SK-N-MC (cell line): ENCODE data around the gene ISM1.

Experiments
- DNase-seq: peaks from one replicate; pipeline ENCODE4 v3.0.0-alpha.2; 2011; ENCODE audit warnings: low read depth, low spot score
- H3K27ac ChIP-seq: fragments of 200-600 bp; sonication (generic); 2 replicates; pipeline ENCODE4 v1.5.1; 2016; ENCODE audit warnings: mixed run types
- H3K36me3 ChIP-seq: fragments of 200-600 bp; sonication (generic); 2 replicates; pipeline ENCODE4 v1.6.1; 2017; ENCODE audit warnings: antibody characterized with exemption, low read length, mixed read lengths; ENCODE audit not compliant: insufficient read depth
- H3K4me3 ChIP-seq: fragments of 200-600 bp; sonication (generic); 2 replicates; pipeline ENCODE4 v1.5.1; 2016
- H3K9ac ChIP-seq: fragments of 200-600 bp; sonication (generic); 2 replicates; pipeline ENCODE4 v1.8.0; 2017; ENCODE audit warnings: mixed run types, mixed read lengths; ENCODE audit not compliant: insufficient read length
- H3K9me3 ChIP-seq: fragments of 200-600 bp; sonication (generic); 2 replicates; pipeline ENCODE4 v1.6.1; 2017; ENCODE audit warnings: low read depth, mild to moderate bottlenecking, antibody characterized with exemption, low read length, moderate library complexity, mixed read lengths
- EZH2 ChIP-seq: fragments of 200-600 bp; sonication (generic); IDR thresholded peaks from one replicate; pipeline ENCODE4 v1.6.1; 2017; ENCODE audit warnings: antibody characterized with exemption
- FOXP2 ChIP-seq: optimal IDR thresholded peaks from 2 replicates; pipeline ENCODE3; 2011; ENCODE audit warnings: mild to moderate bottlenecking, moderate library complexity; ENCODE audit not compliant: insufficient read depth; ENCODE audit errors: extremely low read length, control extremely low read depth
- POLR2AphosphoS5 ChIP-seq: IDR thresholded peaks from 2 replicates; pipeline ENCODE4 v1.6.1; 2012; ENCODE audit warnings: mild to moderate bottlenecking, low read depth, low read length, borderline replicate concordance

ISM1 gene

DNA sequence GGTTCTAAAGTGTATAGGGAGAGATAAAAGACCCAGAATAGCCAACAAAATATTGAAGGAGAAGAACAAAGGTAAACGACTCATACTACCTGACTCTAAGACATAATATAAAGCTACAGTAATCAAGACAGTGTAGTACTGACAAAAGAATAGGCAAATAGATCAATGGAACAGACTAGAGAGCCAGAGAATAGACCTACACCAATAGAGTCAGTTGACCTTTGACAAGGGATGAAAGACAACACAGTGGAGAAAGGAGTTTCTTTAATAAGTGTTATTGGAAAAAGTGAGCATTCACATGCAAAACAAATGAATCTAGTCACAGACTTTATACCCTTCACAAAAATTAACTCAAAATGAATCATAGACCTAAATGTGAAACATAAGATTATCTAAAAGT, 96.4 kb downstream of the ISM1 start:
- H3K9ac ChIP-seq, result no peak overlapping the region
- no peaks in the 10 kb centered on the region for H3K36me3 ChIP-seq
- H3K27ac ChIP-seq, result no peak overlapping the region
- H3K9me3 ChIP-seq, result no peaks in the 10 kb centered on the region
- DNase-seq, result no peak
- no peak for TF ChIP-seq POLR2AphosphoS5
- TF ChIP-seq FOXP2, result no peak
- no peak for TF ChIP-seq EZH2
- H3K4me3 ChIP-seq, result no peak overlapping the region

DNA sequence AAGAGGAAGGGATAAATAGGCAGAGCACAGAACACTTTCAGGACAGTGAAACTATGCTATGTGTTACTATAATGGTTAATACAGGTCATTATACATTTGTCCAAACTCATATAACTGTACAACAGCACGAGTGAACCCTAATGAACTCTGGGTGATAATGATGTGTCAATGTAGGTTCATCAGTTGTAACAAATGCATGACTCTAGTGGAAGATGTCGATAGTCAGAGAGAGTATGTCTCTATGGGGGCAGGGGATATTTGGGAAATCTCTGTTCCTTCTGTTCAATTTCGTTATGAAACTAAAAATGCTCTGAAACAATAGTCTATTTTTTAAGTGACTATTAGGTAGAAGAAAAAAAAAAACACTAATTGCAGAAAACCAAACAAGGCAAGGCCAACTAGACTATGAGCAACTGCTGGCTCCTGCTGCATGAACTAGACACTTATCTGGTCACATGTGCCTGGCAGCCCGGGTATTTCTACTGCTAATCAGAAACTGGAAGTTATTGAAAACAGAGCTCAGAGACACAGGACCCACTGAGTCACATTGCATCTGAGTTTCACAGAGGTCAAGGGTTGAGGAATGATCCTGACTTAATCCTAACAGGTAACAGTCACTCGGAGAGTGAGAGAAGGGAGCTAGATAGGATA, 97.9 kb downstream of the ISM1 start:
- no peaks in the 10 kb centered on the region for H3K9me3 ChIP-seq
- no peak overlapping the region for H3K9ac ChIP-seq
- no peak for DNase-seq
- no peaks in the 10 kb centered on the region for H3K36me3 ChIP-seq
- TF ChIP-seq EZH2 (no peak), FOXP2 (no peak), POLR2AphosphoS5 (no peak)
- no peak overlapping the region for H3K27ac ChIP-seq
- H3K4me3 ChIP-seq, result no peak overlapping the region

DNA sequence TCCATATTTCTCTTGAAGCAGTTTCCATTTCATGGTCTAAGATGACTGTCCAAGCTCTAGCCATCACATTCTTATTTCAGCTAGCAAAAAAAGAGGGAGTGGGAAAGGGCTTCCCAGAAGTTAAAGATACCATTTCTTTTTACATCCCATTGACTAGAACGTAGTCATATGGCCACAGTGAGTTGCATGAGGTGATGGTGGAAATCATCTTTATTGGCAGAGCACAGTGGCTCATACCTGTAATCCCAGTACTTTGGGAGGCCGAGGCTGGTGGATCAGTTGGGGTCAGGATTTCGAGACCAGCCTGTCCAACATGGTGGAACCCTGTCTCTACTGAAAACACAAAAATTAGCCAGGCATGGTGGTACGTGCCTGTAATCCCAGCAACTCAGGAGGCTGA, 99.6 kb downstream of the ISM1 start:
- no peaks in the 10 kb centered on the region for H3K36me3 ChIP-seq
- H3K27ac ChIP-seq, result no peak overlapping the region
- no peak for DNase-seq
- H3K9me3 ChIP-seq, result no peaks in the 10 kb centered on the region
- no peak overlapping the region for H3K4me3 ChIP-seq
- no peak overlapping the region for H3K9ac ChIP-seq
- TF ChIP-seq EZH2 (no peak), POLR2AphosphoS5 (no peak), FOXP2 (no peak)

DNA sequence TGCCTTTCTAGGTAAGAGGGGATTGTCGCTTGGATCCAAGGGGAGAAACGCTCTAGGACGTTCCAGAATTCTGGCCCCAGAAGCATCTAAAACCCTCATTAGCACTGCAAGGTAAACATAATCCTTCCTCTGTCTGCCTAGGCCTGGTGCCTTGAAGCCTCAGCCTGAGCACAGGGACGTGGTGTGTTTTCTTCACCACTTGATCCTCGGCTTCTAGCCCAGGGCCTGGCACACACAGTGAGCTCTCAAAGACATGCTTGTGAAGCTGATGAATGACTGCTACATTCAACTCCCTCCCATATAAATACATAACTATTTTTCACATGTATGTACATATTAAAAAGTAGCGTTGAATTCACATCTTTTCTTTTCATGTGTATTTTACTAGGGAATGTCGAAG, 100.3 kb downstream of the ISM1 start:
- H3K27ac ChIP-seq, result no peak overlapping the region
- no peak overlapping the region for H3K9ac ChIP-seq
- no peak for TF ChIP-seq FOXP2
- no peak for TF ChIP-seq EZH2
- TF ChIP-seq POLR2AphosphoS5, result no peak
- no peaks in the 10 kb centered on the region for H3K36me3 ChIP-seq
- H3K4me3 ChIP-seq, result no peak overlapping the region
- DNase-seq, result no peak
- no peaks in the 10 kb centered on the region for H3K9me3 ChIP-seq

DNA sequence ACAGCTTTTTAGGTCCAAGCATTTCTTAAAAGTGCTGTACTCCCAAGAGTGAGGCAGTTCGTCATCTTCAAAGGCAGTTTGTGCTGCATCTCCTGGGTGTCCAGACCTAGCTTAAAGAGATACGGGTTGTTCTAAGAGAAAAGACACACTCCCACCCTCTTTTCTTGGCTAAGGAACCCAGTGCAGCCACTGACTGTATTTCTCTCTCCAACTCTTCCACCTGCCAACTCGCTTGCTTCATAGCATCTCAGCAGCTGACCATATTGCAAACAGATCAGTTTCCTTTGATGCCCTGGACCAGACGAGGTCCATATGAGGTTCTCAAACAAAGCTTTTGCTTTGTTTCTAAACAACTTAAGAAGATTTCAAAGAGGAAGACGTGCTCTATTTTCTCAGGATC, 101.1 kb downstream of the ISM1 start:
- no peak overlapping the region for H3K27ac ChIP-seq
- no peak overlapping the region for H3K9ac ChIP-seq
- DNase-seq, result no peak
- H3K36me3 ChIP-seq, result no peaks in the 10 kb centered on the region
- no peak for TF ChIP-seq EZH2
- TF ChIP-seq FOXP2, result no peak
- no peak for TF ChIP-seq POLR2AphosphoS5
- H3K4me3 ChIP-seq, result no peak overlapping the region
- H3K9me3 ChIP-seq, result no peaks in the 10 kb centered on the region

DNA sequence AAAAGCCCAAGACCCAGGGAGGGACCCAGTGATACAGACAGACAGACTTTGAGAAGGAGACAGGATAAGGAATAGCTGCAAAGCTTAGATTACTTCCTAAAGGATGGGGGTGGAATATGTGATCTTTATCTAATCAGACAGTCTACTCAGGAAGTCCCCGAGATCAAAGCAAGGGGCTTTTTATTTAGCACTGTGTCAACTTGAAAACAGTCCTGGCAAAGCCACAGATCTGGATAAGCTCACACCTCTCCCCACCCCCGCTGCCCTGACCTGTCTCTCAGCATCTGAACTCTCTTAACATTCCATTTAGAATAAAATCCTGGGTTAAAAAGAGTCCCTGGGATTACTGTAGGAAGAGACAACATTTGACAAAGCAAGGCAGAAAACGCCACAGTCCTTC, 101.5 kb downstream of the ISM1 start:
- Histone ChIP-seq H3K9ac (no peak overlapping the region), H3K4me3 (no peak overlapping the region), H3K36me3 (no peaks in the 10 kb centered on the region), H3K27ac (no peak overlapping the region), H3K9me3 (no peaks in the 10 kb centered on the region)
- no peak for TF ChIP-seq EZH2
- no peak for TF ChIP-seq FOXP2
- no peak for TF ChIP-seq POLR2AphosphoS5
- no peak for DNase-seq

DNA sequence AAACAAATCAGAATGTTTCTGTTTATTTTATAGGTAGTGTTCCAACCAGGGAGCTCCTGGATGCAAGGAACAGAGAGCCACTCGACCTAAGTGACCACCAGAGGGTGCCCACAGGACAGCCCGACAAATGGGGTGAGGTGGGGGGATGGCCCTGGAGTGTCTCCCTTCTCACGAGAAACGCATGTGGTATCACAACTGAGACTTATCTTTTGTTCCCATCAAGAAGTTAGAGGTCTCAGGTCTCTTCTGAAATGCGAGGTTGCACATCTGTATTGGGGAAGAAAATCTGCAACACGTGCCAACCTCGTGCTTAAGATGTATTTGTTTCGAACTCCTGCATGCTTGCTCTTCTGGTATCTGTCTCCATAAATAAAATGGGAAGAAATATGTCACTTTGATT, 104.0 kb downstream of the ISM1 start:
- DNase-seq, result no peak
- TF ChIP-seq FOXP2 (no peak), POLR2AphosphoS5 (no peak), EZH2 (no peak)

DNA sequence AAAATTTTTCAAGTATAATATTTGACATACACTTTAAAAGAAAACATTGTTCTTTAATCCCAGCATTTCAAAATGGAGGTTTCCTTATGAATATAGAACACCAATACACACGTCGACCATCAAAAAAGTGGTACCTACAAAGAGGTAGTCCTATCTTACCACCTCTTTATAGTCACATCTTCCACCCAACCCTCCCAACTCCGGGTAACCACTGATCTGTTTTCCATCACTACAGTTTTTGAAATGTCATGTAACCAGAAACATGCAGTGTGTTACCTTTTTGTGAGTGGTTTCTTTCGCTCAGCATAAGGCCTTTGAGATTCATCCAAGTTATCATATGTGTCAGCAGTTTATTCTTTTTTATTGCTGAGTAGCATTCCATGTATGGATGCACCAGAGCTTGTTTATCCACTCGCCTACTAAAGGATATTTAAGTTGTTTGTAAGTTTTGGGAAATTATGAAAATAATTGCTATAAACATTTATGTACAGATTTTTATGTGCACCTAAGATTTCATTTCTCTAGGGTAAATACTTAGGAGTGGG, 104.8 kb downstream of the ISM1 start:
- H3K4me3 ChIP-seq, result no peak overlapping the region
- DNase-seq, result no peak
- no peak overlapping the region for H3K27ac ChIP-seq
- TF ChIP-seq POLR2AphosphoS5 (no peak), EZH2 (no peak), FOXP2 (no peak)
- H3K9ac ChIP-seq, result no peak overlapping the region
- H3K9me3 ChIP-seq, result no peaks in the 10 kb centered on the region
- H3K36me3 ChIP-seq, result no peaks in the 10 kb centered on the region

More for the DNA sequence above, 104.0 kb downstream of the ISM1 start:
- no peak overlapping the region for H3K4me3 ChIP-seq
- H3K36me3 ChIP-seq, result no peaks in the 10 kb centered on the region
- H3K27ac ChIP-seq, result no peak overlapping the region
- H3K9me3 ChIP-seq, result no peaks in the 10 kb centered on the region
- no peak overlapping the region for H3K9ac ChIP-seq

DNA sequence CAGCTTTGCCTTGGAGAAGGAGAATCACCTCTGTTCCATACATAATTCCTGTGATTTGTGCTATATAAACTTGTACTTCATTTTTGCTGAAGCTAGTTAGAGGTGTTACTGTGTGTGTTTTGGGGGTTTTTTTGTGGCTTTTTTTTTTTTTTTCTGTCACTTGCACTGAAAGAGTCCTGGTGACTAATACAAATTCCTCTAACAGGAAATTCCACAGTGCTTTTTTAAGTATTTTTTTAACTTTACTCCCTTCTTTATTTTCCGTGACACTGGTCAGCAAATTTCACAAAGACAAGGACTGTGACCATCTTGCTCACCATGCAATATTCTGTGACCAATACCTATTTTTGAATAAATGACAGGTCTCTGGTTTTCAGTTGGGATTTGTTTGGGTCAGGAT, 110.5 kb downstream of the ISM1 start:
- no peak overlapping the region for H3K4me3 ChIP-seq
- H3K27ac ChIP-seq, result no peak overlapping the region
- no peak overlapping the region for H3K9ac ChIP-seq
- H3K36me3 ChIP-seq, result no peaks in the 10 kb centered on the region
- TF ChIP-seq POLR2AphosphoS5 (no peak), EZH2 (no peak), FOXP2 (no peak)
- no peak for DNase-seq
- H3K9me3 ChIP-seq, result no peaks in the 10 kb centered on the region
